ENCODE results near the gene ZNF668.
A peak's percentile ranks its signal among the peaks of the same experiment; 100 is the strongest.

Gene ZNF668

GRCh38 chr16:31081428-31082351 is 7.7 kb upstream of the ZNF668 start:
- no peak for DNase-seq (ENCODE audit: low read depth in 2 of 2)

GRCh38 chr16:31080756-31081419 is 6.8 kb upstream of the ZNF668 start:
- no peak for DNase-seq (ENCODE audit: low read depth in 2 of 2)

GRCh38 chr16:31080035-31080629 is 6.1 kb upstream of the ZNF668 start:
- DNase-seq (ENCODE audit: low read depth in 2 of 2) = no peak

GRCh38 chr16:31079342-31079944 is 5.4 kb upstream of the ZNF668 start:
- no peak for DNase-seq (ENCODE audit: low read depth in 2 of 2)

GRCh38 chr16:31078597-31079341 is 4.7 kb upstream of the ZNF668 start:
- no peak for DNase-seq (ENCODE audit: low read depth in 2 of 2)

GRCh38 chr16:31077592-31078396 is 3.8 kb upstream of the ZNF668 start:
- DNase-seq (ENCODE audit: low read depth in 2 of 2) = no peak

GRCh38 chr16:31077024-31077423 is 3.0 kb upstream of the ZNF668 start:
- DNase-seq (ENCODE audit: low read depth in 2 of 2) = no peak

GRCh38 chr16:31076319-31076718 is 2.3 kb upstream of the ZNF668 start:
- no peak for DNase-seq (ENCODE audit: low read depth in 2 of 2)

- no peak for DNase-seq (ENCODE audit: low read depth in 2 of 2)
These were observed 759 bp upstream of the ZNF668 start for GRCh38 chr16:31074814-31075183.

GRCh38 chr16:31073142-31073969 is 684 bp downstream of the ZNF668 start:
- DNase-seq (ENCODE audit: low read depth in 2 of 2) = peak; percentile 68 to 71

GRCh38 chr16:31072540-31073141 is 1.4 kb downstream of the ZNF668 start:
- no peak for DNase-seq (ENCODE audit: low read depth in 2 of 2)

GRCh38 chr16:31071861-31072260 is 2.2 kb downstream of the ZNF668 start:
- no peak for DNase-seq (ENCODE audit: low read depth in 2 of 2)

GRCh38 chr16:31067342-31067741 is 6.7 kb downstream of the ZNF668 start:
- DNase-seq (ENCODE audit: low read depth in 2 of 2) = no peak

- no peak for DNase-seq (ENCODE audit: low read depth in 2 of 2)
These were observed 9.1 kb downstream of the ZNF668 start for GRCh38 chr16:31064882-31065461.

GRCh38 chr16:31063843-31064611 is 10.0 kb downstream of the ZNF668 start:
- DNase-seq (ENCODE audit: low read depth in 2 of 2) = no peak

- DNase-seq (ENCODE audit: low read depth in 2 of 2) = no peak
These were observed 10.6 kb downstream of the ZNF668 start for GRCh38 chr16:31063495-31063842.

GRCh38 chr16:31061813-31062440 is 12.1 kb downstream of the ZNF668 start:
- no peak for DNase-seq (ENCODE audit: low read depth in 2 of 2)

Data from stimulated activated CD8-positive, alpha-beta memory T cell treated with anti-CD3 and anti-CD28 coated beads, Interleukin-15, amount 100 ng/mL, for 4 hours (primary cell).